GM21786 (cell line): ENCODE measurements around the gene FLOT2.
"Not testable (repeated sequence)": the region's sequence is repeated elsewhere in the genome, so short reads cannot be mapped to it uniquely, and the experiment has no call there.

Experiments
- ATAC-seq: cut with Tn5 transposase; IDR thresholded peaks from one replicate; pipeline ENCODE4 v1.9.1; 2021; ENCODE audit not compliant: unreplicated experiment

FLOT2 gene

GRCh38 chr17:28896884-28897768 is at the start of gene FLOT2:
TSS of gene FLOT2 (minus strand) at chr17:28897733. CDS start at chr17:28897574, 159 bp downstream.
- no peak for ATAC-seq

- no peak for ATAC-seq
These were observed 48.7 kb upstream of the FLOT2 start for GRCh38 chr17:28946239-28946638.

- no peak for ATAC-seq
These were observed 47.6 kb upstream of the FLOT2 start for GRCh38 chr17:28944862-28945741.

GRCh38 chr17:28944343-28944742 is 46.8 kb upstream of the FLOT2 start:
- ATAC-seq = no peak

- ATAC-seq = no peak
These were observed 45.4 kb upstream of the FLOT2 start for GRCh38 chr17:28942925-28943324.

- ATAC-seq = no peak
These were observed 43.7 kb upstream of the FLOT2 start for GRCh38 chr17:28941251-28941650.

- no peak for ATAC-seq
These were observed 43.1 kb upstream of the FLOT2 start for GRCh38 chr17:28940675-28941074.

GRCh38 chr17:28940142-28940541 is 42.6 kb upstream of the FLOT2 start:
- ATAC-seq = no peak

- no peak for ATAC-seq
These were observed 41.0 kb upstream of the FLOT2 start for GRCh38 chr17:28938552-28938951.

GRCh38 chr17:28937044-28937729 is 39.7 kb upstream of the FLOT2 start:
- no peak for ATAC-seq

GRCh38 chr17:28935744-28936460 is 38.4 kb upstream of the FLOT2 start:
- no peak for ATAC-seq

- not testable (repeated sequence) for ATAC-seq
These were observed 37.0 kb upstream of the FLOT2 start for GRCh38 chr17:28934508-28934907.

GRCh38 chr17:28929787-28930186 is 32.3 kb upstream of the FLOT2 start:
- no peak for ATAC-seq

GRCh38 chr17:28928061-28928460 is 30.5 kb upstream of the FLOT2 start:
- ATAC-seq = no peak

GRCh38 chr17:28926786-28927185 is 29.3 kb upstream of the FLOT2 start:
- ATAC-seq = no peak

- no peak for ATAC-seq
These were observed 28.8 kb upstream of the FLOT2 start for GRCh38 chr17:28926366-28926765.

- ATAC-seq = no peak
These were observed 28.4 kb upstream of the FLOT2 start for GRCh38 chr17:28925912-28926365.

GRCh38 chr17:28920201-28920600 is 22.7 kb upstream of the FLOT2 start:
- no peak for ATAC-seq

- ATAC-seq = no peak
These were observed 20.8 kb upstream of the FLOT2 start for GRCh38 chr17:28918295-28918694.

- ATAC-seq = no peak
These were observed 19.9 kb upstream of the FLOT2 start for GRCh38 chr17:28917465-28917864.

- ATAC-seq = no peak
These were observed 19.5 kb upstream of the FLOT2 start for GRCh38 chr17:28917029-28917428.
